ENCODE results near the gene KAT2B.
"Not testable (repeated sequence)": the region's sequence is repeated elsewhere in the genome, so short reads cannot be mapped to it uniquely, and the experiment has no call there.

The KAT2B gene

GRCh38 chr3:20042331-20042730 lies 2.1 kb downstream of the KAT2B start:
- no peak for TF ChIP-seq CTCF (IDR thresholded peaks at IDR 0.05)
- Histone ChIP-seq H3K4me3 (peak overlapping the region; percentile 92), H3K27ac (peak overlapping the region in 1 of 2 donors; percentile 99)
- DNase-seq (ENCODE audit: low spot score): no peak

GRCh38 chr3:20043396-20043795 lies 3.1 kb downstream of the KAT2B start:
- no peak for DNase-seq (ENCODE audit: low spot score)
- Histone ChIP-seq H3K27ac (peak overlapping the region; percentile 55 to 76), H3K4me3 (peak overlapping the region; percentile 53)
- TF ChIP-seq CTCF (IDR thresholded peaks at IDR 0.05): no peak

- Histone ChIP-seq H3K4me3 (peak overlapping the region; percentile 53), H3K27ac (peak overlapping the region; percentile 55 to 76)
- no peak for DNase-seq (ENCODE audit: low spot score)
- no peak for TF ChIP-seq CTCF (IDR thresholded peaks at IDR 0.05)
These were observed 3.6 kb downstream of the KAT2B start for GRCh38 chr3:20043825-20044224.

- not testable (repeated sequence) for H3K27ac ChIP-seq; H3K4me3 ChIP-seq; DNase-seq (ENCODE audit: low spot score)
These were observed 4.9 kb downstream of the KAT2B start for GRCh38 chr3:20045141-20045540.

GRCh38 chr3:20046556-20046955 lies 6.3 kb downstream of the KAT2B start:
- no peak overlapping the region for H3K27ac ChIP-seq
- H3K4me3 ChIP-seq: no peak overlapping the region
- no peak for TF ChIP-seq CTCF (IDR thresholded peaks at IDR 0.05)
- no peak for DNase-seq (ENCODE audit: low spot score)

GRCh38 chr3:20047341-20047779 lies 7.1 kb downstream of the KAT2B start:
- no peak for TF ChIP-seq CTCF (IDR thresholded peaks at IDR 0.05)
- no peak for DNase-seq (ENCODE audit: low spot score)
- no peak overlapping the region for H3K4me3 ChIP-seq
- peak overlapping the region; percentile 4 to 56 for H3K27ac ChIP-seq

GRCh38 chr3:20047976-20048883 lies 8.0 kb downstream of the KAT2B start:
- TF ChIP-seq CTCF (IDR thresholded peaks at IDR 0.05): no peak
- no peak for DNase-seq (ENCODE audit: low spot score)
- Histone ChIP-seq H3K4me3 (peak overlapping the region; percentile 40), H3K27ac (peak overlapping the region; percentile 4 to 56)
